HEK293 (cell line): Measurements from ENCODE around the gene MKLN1.
"Not testable (repeated sequence)": the region's sequence is repeated elsewhere in the genome, so short reads cannot be mapped to it uniquely, and the experiment has no call there.

ENCODE experiments used
- CTCF ChIA-PET: fragments of 350-600 bp; formaldehyde crosslinking; extraction: SDS; loops from one replicate; lab custom pipeline; 2021; ENCODE audit warnings: antibody characterized with exemption; lab: Yijun Ruan, JAX
- POLR2A ChIA-PET: fragments of 300-600 bp; formaldehyde crosslinking; extraction: SDS; loops from one replicate; lab custom pipeline; 2020; ENCODE audit warnings: antibody characterized with exemption, inconsistent platforms; lab: Yijun Ruan, JAX
- H3K27ac ChIP-seq: fragments of 200-500 bp; sonication (Bioruptor generic); 2 replicates; pipeline ENCODE4 v1.5.1; 2014; ENCODE audit warnings: low read depth, low read length, control low read depth, inconsistent platforms; ENCODE audit errors: extremely low read depth
- H3K36me3 ChIP-seq, 2 experiments: fragments of 200-500 bp in 1 of 2; sonication (Bioruptor generic) in 1 of 2; 1 replicate in 1 of 2; 2 replicates in 1 of 2; pipeline ENCODE4 v1.5.1; 2014 to 2017; ENCODE audit warnings: inconsistent platforms in 2 of 2, low read length in 2 of 2; ENCODE audit not compliant: control insufficient read depth in 2 of 2, insufficient read depth in 1 of 2
- H3K4me1 ChIP-seq: fragments of 200-500 bp; sonication (Bioruptor generic); 2 replicates; pipeline ENCODE4 v1.5.1; 2014; ENCODE audit warnings: mild to moderate bottlenecking, low read length, inconsistent platforms; ENCODE audit not compliant: control insufficient read depth, insufficient read depth
- H3K4me3 ChIP-seq: 2 replicates; pipeline ENCODE4 v1.5.1; 2011; ENCODE audit warnings: low read depth, mild to moderate bottlenecking, control low read depth, low read length, moderate library complexity
- H3K9me3 ChIP-seq: fragments of 200-500 bp; sonication (Bioruptor generic); 2 replicates; pipeline ENCODE4 v1.5.1; 2014; ENCODE audit warnings: low read depth, low read length, inconsistent platforms; ENCODE audit not compliant: control insufficient read depth, insufficient read depth
- SALL2 ChIP-seq: fragments of 450-650 bp; formaldehyde crosslinking; IDR thresholded peaks from 2 replicates; pipeline ENCODE4 v1.5.0; 2017; ENCODE audit warnings: missing biosample characterization, mild to moderate bottlenecking, missing genetic modification characterization, borderline replicate concordance
- SP3 ChIP-seq: fragments of 450-650 bp; formaldehyde crosslinking; IDR thresholded peaks from 2 replicates; pipeline ENCODE4 v1.5.1; 2016; ENCODE audit warnings: missing biosample characterization, missing genetic modification characterization
- WT1 ChIP-seq: fragments of 450-650 bp; formaldehyde crosslinking; IDR thresholded peaks from 2 replicates; pipeline ENCODE4 v1.5.1; 2016; ENCODE audit warnings: missing biosample characterization, missing genetic modification characterization
- ZBTB17 ChIP-seq: fragments of 450-650 bp; formaldehyde crosslinking; IDR thresholded peaks from 2 replicates; pipeline ENCODE4 v1.5.1; 2016; ENCODE audit warnings: missing biosample characterization, missing genetic modification characterization
- ZNF121 ChIP-seq: fragments of 450-650 bp; formaldehyde crosslinking; IDR thresholded peaks from 2 replicates; pipeline ENCODE4 v1.5.1; 2016; ENCODE audit warnings: missing biosample characterization, missing genetic modification characterization
- ZNF266 ChIP-seq: fragments of 450-650 bp; formaldehyde crosslinking; IDR thresholded peaks from 2 replicates; pipeline ENCODE4 v1.5.1; 2016; ENCODE audit warnings: missing biosample characterization, missing genetic modification characterization, low read depth
- ZNF394 ChIP-seq: fragments of 450-650 bp; formaldehyde crosslinking; IDR thresholded peaks from 2 replicates; pipeline ENCODE4 v1.5.1; 2016; ENCODE audit warnings: missing biosample characterization, missing genetic modification characterization, mild to moderate bottlenecking, moderate library complexity, borderline replicate concordance
- ZNF398 ChIP-seq: fragments of 450-650 bp; formaldehyde crosslinking; IDR thresholded peaks from 2 replicates; pipeline ENCODE4 v1.5.1; 2017; ENCODE audit warnings: missing biosample characterization, missing genetic modification characterization
- ZNF416 ChIP-seq: fragments of 450-650 bp; formaldehyde crosslinking; IDR thresholded peaks from 2 replicates; pipeline ENCODE4 v1.5.1; 2016; ENCODE audit warnings: missing biosample characterization, missing genetic modification characterization
- ZNF654 ChIP-seq: fragments of 450-650 bp; formaldehyde crosslinking; IDR thresholded peaks from 2 replicates; pipeline ENCODE4 v1.5.1; 2016; ENCODE audit warnings: low read depth, missing biosample characterization, missing genetic modification characterization
- ZNF658 ChIP-seq: fragments of 450-650 bp; formaldehyde crosslinking; IDR thresholded peaks from 2 replicates; pipeline ENCODE4; 2016; ENCODE audit warnings: missing biosample characterization, missing genetic modification characterization
- ZSCAN30 ChIP-seq: fragments of 450-650 bp; IDR thresholded peaks from 2 replicates; pipeline ENCODE4 v1.5.1; 2018; ENCODE audit warnings: missing biosample characterization, mild to moderate bottlenecking, missing genetic modification characterization, moderate library complexity
- ZSCAN4 ChIP-seq: fragments of 450-650 bp; formaldehyde crosslinking; IDR thresholded peaks from 2 replicates; pipeline ENCODE4 v1.5.1; 2017; ENCODE audit warnings: missing biosample characterization, missing genetic modification characterization
- TF ChIP-seq, protein P1 (sequence below): fragments of 450-650 bp; formaldehyde crosslinking; IDR thresholded peaks from 2 replicates; pipeline ENCODE4 v1.5.1; 2016; ENCODE audit warnings: missing biosample characterization, missing genetic modification characterization
- TF ChIP-seq, protein P2 (sequence below): fragments of 450-650 bp; formaldehyde crosslinking; IDR thresholded peaks from 2 replicates; pipeline ENCODE4 v1.5.1; 2017; ENCODE audit warnings: missing biosample characterization, mild to moderate bottlenecking, missing genetic modification characterization, moderate library complexity
- TF ChIP-seq, protein P3 (sequence below): fragments of 450-650 bp; formaldehyde crosslinking; conservative IDR thresholded peaks from 2 replicates; pipeline ENCODE4 v1.5.1; 2016; ENCODE audit warnings: low read depth, missing biosample characterization, missing genetic modification characterization

Gene MKLN1

GRCh38 chr7:131462059-131462458, 134.4 kb downstream of the MKLN1 start:
- TF ChIP-seq ZNF416 (tag by site-specific recombination): no peak
- CTCF ChIA-PET: interaction anchor here (0.5 kb wide), 1 partner anchor 523 kb away, joined by 3 read pairs; no protein-coding TSS in a partner anchor
- Histone ChIP-seq H3K9me3 (no peaks in the 10 kb centered on the region), H3K27ac (no peak overlapping the region), H3K4me1 (no peaks in the 10 kb centered on the region), H3K4me3 (no peak overlapping the region), H3K36me3 (peaks cover 20 to 22% of the 10 kb centered on the region in 2 experiments)
- POLR2A ChIA-PET: no interaction called here

DNA sequence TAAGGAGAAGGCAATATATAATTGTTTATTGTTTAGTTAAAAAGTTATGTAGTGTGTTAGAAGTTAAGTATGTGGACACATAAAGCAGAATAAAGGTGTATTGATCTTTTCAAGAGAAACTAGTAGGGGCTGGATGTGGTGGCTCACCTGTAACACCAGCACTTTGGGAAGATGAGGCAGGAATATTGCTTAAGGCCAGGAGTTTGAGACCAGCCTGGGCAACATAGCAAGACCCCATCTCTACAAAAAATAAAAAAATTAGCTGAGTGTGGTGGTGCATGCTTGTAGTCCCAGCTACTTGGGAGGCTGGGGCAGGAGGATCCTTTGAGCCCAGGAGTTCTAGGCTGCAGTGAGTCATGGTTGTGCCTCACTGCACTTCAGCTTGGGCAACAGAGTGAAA, 135.0 kb downstream of the MKLN1 start:
- H3K4me1 ChIP-seq, H3K27ac ChIP-seq, H3K4me3 ChIP-seq, POLR2A ChIA-PET: not testable (repeated sequence)
- CTCF ChIA-PET: interaction anchor here (0.6 kb wide), 1 partner anchor 34 kb away, joined by 4 read pairs; no protein-coding TSS in a partner anchor
- TF ChIP-seq ZNF121 (tag by site-specific recombination): peak; percentile 65; the same call in 1 of the 2 replicates
- TF ChIP-seq, all 188 proteins: peak for 1; not testable (repeated sequence) for 187
- H3K36me3 ChIP-seq: peaks cover 25 to 28% of the 10 kb centered on the region in 2 experiments
- not testable (repeated sequence) for H3K9me3 ChIP-seq

GRCh38 chr7:131466735-131467365, 139.2 kb downstream of the MKLN1 start:
- ChIA-PET POLR2A (no interaction called here), CTCF (interaction anchor here (0.6 to 0.7 kb wide), 2 partner anchors 169 to 355 kb away, joined by 4 read pairs; no protein-coding TSS in a partner anchor)
- H3K4me1 ChIP-seq: no peaks in the 10 kb centered on the region
- H3K36me3 ChIP-seq: peaks cover 32 to 59% of the 10 kb centered on the region in 2 experiments
- no peak overlapping the region for H3K27ac ChIP-seq
- H3K4me3 ChIP-seq: no peak overlapping the region
- H3K9me3 ChIP-seq: no peaks in the 10 kb centered on the region
- no peak for TF ChIP-seq ZBTB17
- TF ChIP-seq, protein P1, sequence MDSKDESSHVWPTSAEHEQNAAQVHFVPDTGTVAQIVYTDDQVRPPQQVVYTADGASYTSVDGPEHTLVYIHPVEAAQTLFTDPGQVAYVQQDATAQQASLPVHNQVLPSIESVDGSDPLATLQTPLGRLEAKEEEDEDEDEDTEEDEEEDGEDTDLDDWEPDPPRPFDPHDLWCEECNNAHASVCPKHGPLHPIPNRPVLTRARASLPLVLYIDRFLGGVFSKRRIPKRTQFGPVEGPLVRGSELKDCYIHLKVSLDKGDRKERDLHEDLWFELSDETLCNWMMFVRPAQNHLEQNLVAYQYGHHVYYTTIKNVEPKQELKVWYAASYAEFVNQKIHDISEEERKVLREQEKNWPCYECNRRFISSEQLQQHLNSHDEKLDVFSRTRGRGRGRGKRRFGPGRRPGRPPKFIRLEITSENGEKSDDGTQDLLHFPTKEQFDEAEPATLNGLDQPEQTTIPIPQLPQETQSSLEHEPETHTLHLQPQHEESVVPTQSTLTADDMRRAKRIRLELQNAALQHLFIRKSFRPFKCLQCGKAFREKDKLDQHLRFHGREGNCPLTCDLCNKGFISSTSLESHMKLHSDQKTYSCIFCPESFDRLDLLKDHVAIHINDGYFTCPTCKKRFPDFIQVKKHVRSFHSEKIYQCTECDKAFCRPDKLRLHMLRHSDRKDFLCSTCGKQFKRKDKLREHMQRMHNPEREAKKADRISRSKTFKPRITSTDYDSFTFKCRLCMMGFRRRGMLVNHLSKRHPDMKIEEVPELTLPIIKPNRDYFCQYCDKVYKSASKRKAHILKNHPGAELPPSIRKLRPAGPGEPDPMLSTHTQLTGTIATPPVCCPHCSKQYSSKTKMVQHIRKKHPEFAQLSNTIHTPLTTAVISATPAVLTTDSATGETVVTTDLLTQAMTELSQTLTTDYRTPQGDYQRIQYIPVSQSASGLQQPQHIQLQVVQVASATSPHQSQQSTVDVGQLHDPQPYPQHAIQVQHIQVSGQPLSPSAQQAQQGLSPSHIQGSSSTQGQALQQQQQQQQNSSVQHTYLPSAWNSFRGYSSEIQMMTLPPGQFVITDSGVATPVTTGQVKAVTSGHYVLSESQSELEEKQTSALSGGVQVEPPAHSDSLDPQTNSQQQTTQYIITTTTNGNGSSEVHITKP (tag by site-specific recombination): no peak
- TF ChIP-seq ZSCAN4 (tag by site-specific recombination): no peak
- no peak for TF ChIP-seq ZNF394 (tag by site-specific recombination)
- TF ChIP-seq ZNF654: no peak
- TF ChIP-seq ZNF266: no peak
- no peak for TF ChIP-seq ZNF398 (tag by site-specific recombination)
- TF ChIP-seq SP3 (tag by site-specific recombination): no peak
- TF ChIP-seq WT1 (tag by site-specific recombination): no peak
- TF ChIP-seq, protein P2, sequence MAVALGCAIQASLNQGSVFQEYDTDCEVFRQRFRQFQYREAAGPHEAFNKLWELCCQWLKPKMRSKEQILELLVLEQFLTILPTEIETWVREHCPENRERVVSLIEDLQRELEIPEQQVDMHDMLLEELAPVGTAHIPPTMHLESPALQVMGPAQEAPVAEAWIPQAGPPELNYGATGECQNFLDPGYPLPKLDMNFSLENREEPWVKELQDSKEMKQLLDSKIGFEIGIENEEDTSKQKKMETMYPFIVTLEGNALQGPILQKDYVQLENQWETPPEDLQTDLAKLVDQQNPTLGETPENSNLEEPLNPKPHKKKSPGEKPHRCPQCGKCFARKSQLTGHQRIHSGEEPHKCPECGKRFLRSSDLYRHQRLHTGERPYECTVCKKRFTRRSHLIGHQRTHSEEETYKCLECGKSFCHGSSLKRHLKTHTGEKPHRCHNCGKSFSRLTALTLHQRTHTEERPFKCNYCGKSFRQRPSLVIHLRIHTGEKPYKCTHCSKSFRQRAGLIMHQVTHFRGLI (tag by site-specific recombination): no peak
- TF ChIP-seq ZSCAN30 (tag by site-specific recombination): no peak
- TF ChIP-seq, protein P3, sequence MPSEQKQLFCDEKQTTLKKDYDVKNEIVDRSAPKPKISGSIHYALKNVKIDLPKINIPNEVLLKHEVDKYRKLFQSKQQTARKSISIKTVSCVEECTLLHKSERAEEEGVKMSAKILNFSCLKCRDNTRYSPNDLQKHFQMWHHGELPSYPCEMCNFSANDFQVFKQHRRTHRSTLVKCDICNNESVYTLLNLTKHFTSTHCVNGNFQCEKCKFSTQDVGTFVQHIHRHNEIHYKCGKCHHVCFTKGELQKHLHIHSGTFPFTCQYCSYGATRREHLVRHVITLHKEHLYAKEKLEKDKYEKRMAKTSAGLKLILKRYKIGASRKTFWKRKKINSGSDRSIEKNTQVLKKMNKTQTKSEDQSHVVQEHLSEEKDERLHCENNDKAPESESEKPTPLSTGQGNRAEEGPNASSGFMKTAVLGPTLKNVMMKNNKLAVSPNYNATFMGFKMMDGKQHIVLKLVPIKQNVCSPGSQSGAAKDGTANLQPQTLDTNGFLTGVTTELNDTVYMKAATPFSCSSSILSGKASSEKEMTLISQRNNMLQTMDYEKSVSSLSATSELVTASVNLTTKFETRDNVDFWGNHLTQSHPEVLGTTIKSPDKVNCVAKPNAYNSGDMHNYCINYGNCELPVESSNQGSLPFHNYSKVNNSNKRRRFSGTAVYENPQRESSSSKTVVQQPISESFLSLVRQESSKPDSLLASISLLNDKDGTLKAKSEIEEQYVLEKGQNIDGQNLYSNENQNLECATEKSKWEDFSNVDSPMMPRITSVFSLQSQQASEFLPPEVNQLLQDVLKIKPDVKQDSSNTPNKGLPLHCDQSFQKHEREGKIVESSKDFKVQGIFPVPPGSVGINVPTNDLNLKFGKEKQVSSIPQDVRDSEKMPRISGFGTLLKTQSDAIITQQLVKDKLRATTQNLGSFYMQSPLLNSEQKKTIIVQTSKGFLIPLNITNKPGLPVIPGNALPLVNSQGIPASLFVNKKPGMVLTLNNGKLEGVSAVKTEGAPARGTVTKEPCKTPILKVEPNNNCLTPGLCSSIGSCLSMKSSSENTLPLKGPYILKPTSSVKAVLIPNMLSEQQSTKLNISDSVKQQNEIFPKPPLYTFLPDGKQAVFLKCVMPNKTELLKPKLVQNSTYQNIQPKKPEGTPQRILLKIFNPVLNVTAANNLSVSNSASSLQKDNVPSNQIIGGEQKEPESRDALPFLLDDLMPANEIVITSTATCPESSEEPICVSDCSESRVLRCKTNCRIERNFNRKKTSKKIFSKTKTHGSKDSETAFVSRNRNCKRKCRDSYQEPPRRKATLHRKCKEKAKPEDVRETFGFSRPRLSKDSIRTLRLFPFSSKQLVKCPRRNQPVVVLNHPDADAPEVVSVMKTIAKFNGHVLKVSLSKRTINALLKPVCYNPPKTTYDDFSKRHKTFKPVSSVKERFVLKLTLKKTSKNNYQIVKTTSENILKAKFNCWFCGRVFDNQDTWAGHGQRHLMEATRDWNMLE (tag by site-specific recombination): no peak
- no peak for TF ChIP-seq ZNF121 (tag by site-specific recombination)
- no peak for TF ChIP-seq SALL2 (tag by site-specific recombination)
- no peak for TF ChIP-seq ZNF658 (tag by site-specific recombination)
